ENCODE data around the gene C7orf25.

DNA sequence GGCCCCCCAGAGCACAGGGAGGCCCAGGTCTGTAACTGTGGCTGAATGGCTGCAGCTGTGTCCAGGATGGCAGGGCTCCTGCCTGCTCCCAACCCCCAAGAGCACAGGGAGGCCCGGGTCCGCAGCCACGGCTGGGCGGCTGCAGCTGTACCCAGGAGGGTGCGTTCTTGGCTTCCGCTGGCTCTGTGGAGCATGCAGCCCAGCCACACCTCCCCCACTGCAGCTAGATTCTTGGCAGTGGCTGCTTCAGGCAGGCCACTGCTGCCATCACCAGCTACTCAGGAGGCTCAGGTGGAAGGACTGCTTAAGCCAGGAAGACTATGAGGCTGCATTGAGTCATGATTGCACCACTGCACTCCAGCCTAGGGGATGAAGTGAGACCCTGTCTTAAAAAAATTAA is 27.9 kb downstream of the C7orf25 start:
- TF ChIP-seq, protein P1, sequence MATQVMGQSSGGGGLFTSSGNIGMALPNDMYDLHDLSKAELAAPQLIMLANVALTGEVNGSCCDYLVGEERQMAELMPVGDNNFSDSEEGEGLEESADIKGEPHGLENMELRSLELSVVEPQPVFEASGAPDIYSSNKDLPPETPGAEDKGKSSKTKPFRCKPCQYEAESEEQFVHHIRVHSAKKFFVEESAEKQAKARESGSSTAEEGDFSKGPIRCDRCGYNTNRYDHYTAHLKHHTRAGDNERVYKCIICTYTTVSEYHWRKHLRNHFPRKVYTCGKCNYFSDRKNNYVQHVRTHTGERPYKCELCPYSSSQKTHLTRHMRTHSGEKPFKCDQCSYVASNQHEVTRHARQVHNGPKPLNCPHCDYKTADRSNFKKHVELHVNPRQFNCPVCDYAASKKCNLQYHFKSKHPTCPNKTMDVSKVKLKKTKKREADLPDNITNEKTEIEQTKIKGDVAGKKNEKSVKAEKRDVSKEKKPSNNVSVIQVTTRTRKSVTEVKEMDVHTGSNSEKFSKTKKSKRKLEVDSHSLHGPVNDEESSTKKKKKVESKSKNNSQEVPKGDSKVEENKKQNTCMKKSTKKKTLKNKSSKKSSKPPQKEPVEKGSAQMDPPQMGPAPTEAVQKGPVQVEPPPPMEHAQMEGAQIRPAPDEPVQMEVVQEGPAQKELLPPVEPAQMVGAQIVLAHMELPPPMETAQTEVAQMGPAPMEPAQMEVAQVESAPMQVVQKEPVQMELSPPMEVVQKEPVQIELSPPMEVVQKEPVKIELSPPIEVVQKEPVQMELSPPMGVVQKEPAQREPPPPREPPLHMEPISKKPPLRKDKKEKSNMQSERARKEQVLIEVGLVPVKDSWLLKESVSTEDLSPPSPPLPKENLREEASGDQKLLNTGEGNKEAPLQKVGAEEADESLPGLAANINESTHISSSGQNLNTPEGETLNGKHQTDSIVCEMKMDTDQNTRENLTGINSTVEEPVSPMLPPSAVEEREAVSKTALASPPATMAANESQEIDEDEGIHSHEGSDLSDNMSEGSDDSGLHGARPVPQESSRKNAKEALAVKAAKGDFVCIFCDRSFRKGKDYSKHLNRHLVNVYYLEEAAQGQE (tag by site-specific recombination; IDR thresholded peaks at IDR 0.05): no peak
- TF ChIP-seq, protein P2, sequence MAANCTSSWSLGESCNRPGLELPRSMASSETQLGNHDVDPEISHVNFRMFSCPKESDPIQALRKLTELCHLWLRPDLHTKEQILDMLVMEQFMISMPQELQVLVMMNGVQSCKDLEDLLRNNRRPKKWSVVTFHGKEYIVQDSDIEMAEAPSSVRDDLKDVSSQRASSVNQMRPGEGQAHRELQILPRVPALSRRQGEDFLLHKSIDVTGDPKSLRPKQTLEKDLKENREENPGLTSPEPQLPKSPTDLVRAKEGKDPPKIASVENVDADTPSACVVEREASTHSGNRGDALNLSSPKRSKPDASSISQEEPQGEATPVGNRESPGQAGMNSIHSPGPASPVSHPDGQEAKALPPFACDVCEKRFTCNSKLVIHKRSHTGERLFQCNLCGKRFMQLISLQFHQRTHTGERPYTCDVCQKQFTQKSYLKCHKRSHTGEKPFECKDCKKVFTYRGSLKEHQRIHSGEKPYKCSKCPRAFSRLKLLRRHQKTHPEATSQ (tag by site-specific recombination; IDR thresholded peaks at IDR 0.05): no peak
- TF ChIP-seq, protein P3, sequence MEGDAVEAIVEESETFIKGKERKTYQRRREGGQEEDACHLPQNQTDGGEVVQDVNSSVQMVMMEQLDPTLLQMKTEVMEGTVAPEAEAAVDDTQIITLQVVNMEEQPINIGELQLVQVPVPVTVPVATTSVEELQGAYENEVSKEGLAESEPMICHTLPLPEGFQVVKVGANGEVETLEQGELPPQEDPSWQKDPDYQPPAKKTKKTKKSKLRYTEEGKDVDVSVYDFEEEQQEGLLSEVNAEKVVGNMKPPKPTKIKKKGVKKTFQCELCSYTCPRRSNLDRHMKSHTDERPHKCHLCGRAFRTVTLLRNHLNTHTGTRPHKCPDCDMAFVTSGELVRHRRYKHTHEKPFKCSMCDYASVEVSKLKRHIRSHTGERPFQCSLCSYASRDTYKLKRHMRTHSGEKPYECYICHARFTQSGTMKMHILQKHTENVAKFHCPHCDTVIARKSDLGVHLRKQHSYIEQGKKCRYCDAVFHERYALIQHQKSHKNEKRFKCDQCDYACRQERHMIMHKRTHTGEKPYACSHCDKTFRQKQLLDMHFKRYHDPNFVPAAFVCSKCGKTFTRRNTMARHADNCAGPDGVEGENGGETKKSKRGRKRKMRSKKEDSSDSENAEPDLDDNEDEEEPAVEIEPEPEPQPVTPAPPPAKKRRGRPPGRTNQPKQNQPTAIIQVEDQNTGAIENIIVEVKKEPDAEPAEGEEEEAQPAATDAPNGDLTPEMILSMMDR (tag by site-specific recombination; IDR thresholded peaks at IDR 0.05): no peak
- TF ChIP-seq, protein P4, sequence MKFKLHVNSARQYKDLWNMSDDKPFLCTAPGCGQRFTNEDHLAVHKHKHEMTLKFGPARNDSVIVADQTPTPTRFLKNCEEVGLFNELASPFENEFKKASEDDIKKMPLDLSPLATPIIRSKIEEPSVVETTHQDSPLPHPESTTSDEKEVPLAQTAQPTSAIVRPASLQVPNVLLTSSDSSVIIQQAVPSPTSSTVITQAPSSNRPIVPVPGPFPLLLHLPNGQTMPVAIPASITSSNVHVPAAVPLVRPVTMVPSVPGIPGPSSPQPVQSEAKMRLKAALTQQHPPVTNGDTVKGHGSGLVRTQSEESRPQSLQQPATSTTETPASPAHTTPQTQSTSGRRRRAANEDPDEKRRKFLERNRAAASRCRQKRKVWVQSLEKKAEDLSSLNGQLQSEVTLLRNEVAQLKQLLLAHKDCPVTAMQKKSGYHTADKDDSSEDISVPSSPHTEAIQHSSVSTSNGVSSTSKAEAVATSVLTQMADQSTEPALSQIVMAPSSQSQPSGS (tag by site-specific recombination; IDR thresholded peaks at IDR 0.05; ENCODE audit: low read depth): no peak
- no peak for TF ChIP-seq KLF16 (tag by site-specific recombination; IDR thresholded peaks at IDR 0.05)
- no peak for TF ChIP-seq ZNF121 (tag by site-specific recombination; IDR thresholded peaks at IDR 0.05)
- TF ChIP-seq ZBTB8A (tag by site-specific recombination; IDR thresholded peaks at IDR 0.05): no peak
- TF ChIP-seq TCF7L2 (IDR thresholded peaks at IDR 0.05; ENCODE audit: borderline replicate concordance, low read depth, low read length): no peak
- TF ChIP-seq, protein P5, sequence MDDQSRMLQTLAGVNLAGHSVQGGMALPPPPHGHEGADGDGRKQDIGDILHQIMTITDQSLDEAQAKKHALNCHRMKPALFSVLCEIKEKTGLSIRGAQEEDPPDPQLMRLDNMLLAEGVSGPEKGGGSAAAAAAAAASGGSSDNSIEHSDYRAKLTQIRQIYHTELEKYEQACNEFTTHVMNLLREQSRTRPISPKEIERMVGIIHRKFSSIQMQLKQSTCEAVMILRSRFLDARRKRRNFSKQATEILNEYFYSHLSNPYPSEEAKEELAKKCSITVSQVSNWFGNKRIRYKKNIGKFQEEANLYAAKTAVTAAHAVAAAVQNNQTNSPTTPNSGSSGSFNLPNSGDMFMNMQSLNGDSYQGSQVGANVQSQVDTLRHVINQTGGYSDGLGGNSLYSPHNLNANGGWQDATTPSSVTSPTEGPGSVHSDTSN (CRISPR knock-in tag; IDR thresholded peaks at IDR 0.05): no peak
- TF ChIP-seq ZNF175 (tag by site-specific recombination; IDR thresholded peaks at IDR 0.05): no peak
- TF ChIP-seq ZNF112 (tag by site-specific recombination; IDR thresholded peaks at IDR 0.05): no peak
- no peak for TF ChIP-seq ZNF621 (tag by site-specific recombination; IDR thresholded peaks at IDR 0.05)
- TF ChIP-seq ZBTB20 (tag by site-specific recombination; IDR thresholded peaks at IDR 0.05): no peak
- TF ChIP-seq ZNF202 (tag by site-specific recombination; IDR thresholded peaks at IDR 0.05; ENCODE audit: borderline replicate concordance): no peak
